Caco-2 (cell line): ENCODE measurements around the gene C16orf92. TPM values are rescaled to one million over a fixed set of nuclear protein-coding genes. Genes with fewer than 3 reads are reported as not detected.
A peak's percentile ranks its signal among the peaks of the same experiment; 100 is the strongest.

ENCODE experiments used
- BruUV-seq: library from RNA; stranded (reverse); fragments of 400-500 nt; replicated peaks from 2 replicates; lab custom pipeline; 2021; lab: Mats Ljungman, UMichigan
- CTCF ChIA-PET: fragments of 300-600 bp; sonication (Branson Sonifier 250); formaldehyde crosslinking; loops from one replicate; lab custom pipeline; 2022; ENCODE audit warnings: antibody characterized with exemption; lab: Charles Lee
- POLR2A ChIA-PET: fragments of 300-600 bp; sonication (Branson Sonifier 250); formaldehyde crosslinking; loops from one replicate; lab custom pipeline; 2022; ENCODE audit warnings: antibody characterized with exemption; lab: Charles Lee
- DNase-seq, 2 experiments: peaks; one replicate each; pipeline versions ENCODE4 v3.0.0 to v3.0.0-alpha.2; 2020 to 2022
- H3K27me3 ChIP-seq: replicated peaks from 2 replicates; pipeline ENCODE4 v1.6.0; 2011; ENCODE audit warnings: low read length; ENCODE audit not compliant: control insufficient read depth, insufficient read depth
- H3K36me3 ChIP-seq: 2 replicates; pipeline ENCODE4 v1.5.1; 2011; ENCODE audit warnings: low read length; ENCODE audit not compliant: control insufficient read depth, insufficient read depth
- H3K4me1 ChIP-seq: fragments of 250-450 bp; sonication (Bioruptor Pico); 2 replicates; pipeline ENCODE4 v1.5.1; 2020; ENCODE audit warnings: mild to moderate bottlenecking
- H3K4me3 ChIP-seq: 2 replicates; pipeline ENCODE4 v1.5.1; 2011; ENCODE audit warnings: low read depth, mild to moderate bottlenecking, control low read depth, low read length
- H3K9me3 ChIP-seq: fragments of 250-450 bp; sonication (Bioruptor Pico); 2 replicates; pipeline ENCODE4 v1.5.1; 2020; ENCODE audit warnings: mild to moderate bottlenecking, moderate library complexity
- H3K27ac Mint-ChIP-seq: one replicate; pipeline ENCODE4 v1.8.0; 2022; ENCODE audit warnings: mixed read lengths; ENCODE audit not compliant: unreplicated experiment
- H3K27me3 Mint-ChIP-seq: one replicate; pipeline ENCODE4 v1.8.0; 2022; ENCODE audit warnings: mixed read lengths; ENCODE audit not compliant: insufficient read depth, unreplicated experiment
- H3K36me3 Mint-ChIP-seq: one replicate; pipeline ENCODE4 v1.8.0; 2022; ENCODE audit warnings: mild to moderate bottlenecking, mixed read lengths; ENCODE audit not compliant: insufficient read depth, unreplicated experiment
- H3K4me1 Mint-ChIP-seq: one replicate; pipeline ENCODE4 v1.8.0; 2022; ENCODE audit warnings: low read depth, mixed read lengths; ENCODE audit not compliant: unreplicated experiment
- H3K4me3 Mint-ChIP-seq: one replicate; pipeline ENCODE4 v1.8.0; 2022; ENCODE audit warnings: mild to moderate bottlenecking, moderate library complexity, mixed read lengths; ENCODE audit not compliant: unreplicated experiment
- H3K9me3 Mint-ChIP-seq: one replicate; pipeline ENCODE4 v1.8.0; 2022; ENCODE audit warnings: mixed read lengths; ENCODE audit not compliant: unreplicated experiment
- CTCF ChIP-seq, 2 experiments: fragments of 200-600 bp in 1 of 2; IDR thresholded peaks; 1 replicate in 1 of 2; 2 replicates in 1 of 2; pipeline versions ENCODE4 v1.5.1 to v1.8.0; 2011 to 2022; ENCODE audit warnings: antibody characterized with exemption in 1 of 2, control low read depth in 1 of 2, inconsistent platforms in 1 of 2, low read depth in 1 of 2, low read length in 1 of 2, mild to moderate bottlenecking in 1 of 2, moderate library complexity in 1 of 2; ENCODE audit not compliant: insufficient read depth in 1 of 2, severe bottlenecking in 1 of 2, unreplicated experiment in 1 of 2
- intact Hi-C: fragments of 100-400 bp; cut with micrococcal nuclease; formaldehyde crosslinking; loops from one replicate; pipeline ENCODE4 v1.10.0; 2022; ENCODE audit not compliant: unreplicated experiment
- total RNA-seq: library from RNA; stranded (reverse); gene quantifications from 2 replicates; pipeline ENCODE4 v1.2.3, GENCODE V29; 2022

C16orf92 gene
- total RNA-seq, 1 experiment from 2014 or later: not detected

- peak overlapping the region; percentile 7 for H3K4me3 Mint-ChIP-seq
- intact Hi-C loops: no loop called here
- no peak for DNase-seq
Measured at GRCh38 chr16:30009085-30009862, 13.7 kb upstream of the C16orf92 start.

GRCh38 chr16:30009990-30010843 is 12.8 kb upstream of the C16orf92 start:
- intact Hi-C loops: no loop called here
- no peak for DNase-seq
- no peak for TF ChIP-seq CTCF (IDR thresholded peaks at IDR 0.05; ENCODE audit: insufficient read depth in 1 of 2, low read depth in 1 of 2, low read length in 1 of 2, severe bottlenecking in 1 of 2, unreplicated experiment in 1 of 2)
- no peaks in the 10 kb centered on the region for H3K36me3 ChIP-seq
- H3K27me3 ChIP-seq: no peaks in the 10 kb centered on the region
- H3K27ac Mint-ChIP-seq: no peak overlapping the region
- H3K27me3 Mint-ChIP-seq: no peaks in the 10 kb centered on the region
- H3K9me3 Mint-ChIP-seq: no peaks in the 10 kb centered on the region
- POLR2A ChIA-PET: no interaction called here
- peak overlapping the region; percentile 68 for H3K4me3 Mint-ChIP-seq
- H3K4me1 ChIP-seq: no peaks in the 10 kb centered on the region
- H3K9me3 ChIP-seq: no peaks in the 10 kb centered on the region
- H3K36me3 Mint-ChIP-seq: no peaks in the 10 kb centered on the region
- peak overlapping the region; percentile 83 for H3K4me3 ChIP-seq
- H3K4me1 Mint-ChIP-seq: no peaks in the 10 kb centered on the region
- BruUV-seq: no TSS peak
- CTCF ChIA-PET: interaction anchor here (0.6 kb wide), 1 partner anchor 310 kb away, joined by 3 read pairs; no protein-coding TSS in a partner anchor

More at GRCh38 chr16:30009085-30009862, 13.7 kb upstream of the C16orf92 start:
- Mint-ChIP-seq H3K36me3 (peaks cover 1% of the 10 kb centered on the region), H3K27ac (no peak overlapping the region), H3K4me1 (no peaks in the 10 kb centered on the region), H3K9me3 (no peaks in the 10 kb centered on the region), H3K27me3 (no peaks in the 10 kb centered on the region)
- no TSS peak for BruUV-seq
- Histone ChIP-seq H3K4me1 (no peaks in the 10 kb centered on the region), H3K4me3 (no peak overlapping the region), H3K9me3 (no peaks in the 10 kb centered on the region), H3K27me3 (no peaks in the 10 kb centered on the region), H3K36me3 (no peaks in the 10 kb centered on the region)
- ChIA-PET POLR2A (no interaction called here), CTCF (no interaction called here)
- no peak for TF ChIP-seq CTCF (IDR thresholded peaks at IDR 0.05; ENCODE audit: insufficient read depth in 1 of 2, low read depth in 1 of 2, low read length in 1 of 2, severe bottlenecking in 1 of 2, unreplicated experiment in 1 of 2)
